ENCODE data around the gene DCDC2C.

- no peak for TF ChIP-seq CTCF (IDR thresholded peaks at IDR 0.05)
- no peak for TF ChIP-seq POLR2A (IDR thresholded peaks at IDR 0.05)
Measured at GRCh38 chr2:3741867-3742602, 38.7 kb downstream of the DCDC2C start.

Data from thyroid gland (tissue), 4 donors.